ENCODE measurements around the gene DVL1.

DNA sequence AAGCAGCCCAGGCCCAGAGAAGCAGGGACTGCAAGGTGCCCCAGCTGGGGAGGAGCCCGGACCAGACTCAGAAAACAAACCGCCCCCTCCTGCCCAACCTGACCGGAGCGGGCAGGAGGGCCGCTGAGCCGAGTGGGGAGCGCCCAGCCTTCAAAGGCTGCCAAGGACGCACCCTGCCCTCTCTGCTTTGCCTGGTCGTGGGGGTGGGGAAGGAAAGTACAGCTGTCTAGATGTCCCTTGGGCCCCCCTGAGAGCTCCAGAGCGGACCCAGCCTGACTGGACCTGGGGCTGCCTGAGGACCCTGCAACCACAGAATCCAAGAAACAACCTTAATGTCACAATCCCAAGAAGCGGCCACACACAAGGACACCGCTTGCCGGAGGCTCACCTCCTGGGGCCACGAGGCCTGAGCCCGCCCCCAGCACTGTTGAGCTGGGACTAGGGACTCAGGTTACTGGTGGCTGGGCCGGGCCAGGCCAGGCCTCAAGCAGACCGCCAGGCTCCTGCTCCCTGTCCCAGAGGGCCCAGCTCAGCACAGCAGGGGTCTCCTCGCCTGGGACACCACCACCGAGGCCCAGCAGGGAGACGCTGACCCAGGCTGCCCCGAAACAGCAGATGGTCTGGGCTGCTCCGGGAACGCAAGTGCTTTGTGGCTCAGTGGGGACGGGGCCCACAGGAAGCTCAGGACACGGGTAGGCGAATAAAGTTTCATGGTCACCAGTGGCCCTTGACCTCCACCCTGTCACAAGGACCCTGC is 1.4 kb downstream of the DVL1 start:
- TF ChIP-seq CTCF (IDR thresholded peaks at IDR 0.05; ENCODE audit: low read depth, low read length, poor library complexity, severe bottlenecking) (no peak), EZH2phosphoT487 (IDR thresholded peaks at IDR 0.05; ENCODE audit: borderline replicate concordance, low read length) (no peak)
